CD4-positive, alpha-beta memory T cell (primary cell): ENCODE data around the gene PEX11B. TPM values are rescaled to one million over a fixed set of nuclear protein-coding genes. Genes with fewer than 3 reads are reported as not detected.
"Not testable (repeated sequence)": the region's sequence is repeated elsewhere in the genome, so short reads cannot be mapped to it uniquely, and the experiment has no call there.

ENCODE experiments used
- CTCF ChIA-PET: fragments of 350-600 bp; sonication (Branson Sonifier 250); formaldehyde crosslinking; loops from one replicate; lab custom pipeline; 2021; ENCODE audit warnings: inconsistent platforms; ENCODE audit not compliant: partially characterized antibody; lab: Charles Lee
- POLR2A ChIA-PET: fragments of 350-600 bp; sonication (Branson Sonifier 250); formaldehyde crosslinking; loops from one replicate; lab custom pipeline; 2021; ENCODE audit not compliant: partially characterized antibody; lab: Charles Lee
- DNase-seq, 5 donors: peaks; one replicate each; pipeline versions ENCODE4 v3.0.0 to v3.0.0-alpha.2; 2020 to 2022; ENCODE audit warnings: mixed read lengths in 1 of 5
- H3K27ac ChIP-seq: one replicate; pipeline ENCODE4 v1.7.0; 2013; ENCODE audit warnings: low read depth, low read length
- H3K27me3 ChIP-seq: 2 replicates; pipeline ENCODE4 v1.7.0; 2013; ENCODE audit warnings: mild to moderate bottlenecking, low read length, moderate library complexity; ENCODE audit not compliant: insufficient read depth
- H3K36me3 ChIP-seq: 2 replicates; pipeline ENCODE4 v1.7.0; 2013; ENCODE audit warnings: mild to moderate bottlenecking, low read length, moderate library complexity; ENCODE audit not compliant: insufficient read depth
- H3K4me1 ChIP-seq: 2 replicates; pipeline ENCODE4 v1.7.0; 2013; ENCODE audit warnings: mild to moderate bottlenecking, low read length, moderate library complexity; ENCODE audit not compliant: insufficient read depth
- H3K4me3 ChIP-seq, 2 donors: one replicate each; pipeline ENCODE4 v1.7.0; 2013; ENCODE audit warnings: low read length in 2 of 2, mild to moderate bottlenecking in 1 of 2
- H3K9me3 ChIP-seq, 2 donors: one replicate each; pipeline ENCODE4 v1.7.0; 2013; ENCODE audit warnings: low read length in 2 of 2, control low read depth in 1 of 2; ENCODE audit not compliant: control insufficient read depth in 1 of 2
- H3K27ac Mint-ChIP-seq, 7 donors: one replicate each; pipeline ENCODE4 v1.8.0; 2020 to 2021; ENCODE audit warnings: mixed read lengths in 7 of 7, mild to moderate bottlenecking in 6 of 7, inconsistent platforms in 3 of 7, moderate library complexity in 3 of 7
- H3K27me3 Mint-ChIP-seq, 2 donors: one replicate each; pipeline ENCODE4 v1.8.0; 2020 to 2021; ENCODE audit warnings: mixed read lengths in 2 of 2
- H3K36me3 Mint-ChIP-seq, 2 donors: one replicate each; pipeline ENCODE4 v1.8.0; 2020 to 2021; ENCODE audit warnings: mixed read lengths in 2 of 2, inconsistent platforms in 1 of 2, mild to moderate bottlenecking in 1 of 2
- H3K4me1 Mint-ChIP-seq, 4 donors: one replicate each; pipeline ENCODE4 v1.8.0; 2020 to 2021; ENCODE audit warnings: mixed read lengths in 4 of 4, mild to moderate bottlenecking in 1 of 4
- H3K4me3 Mint-ChIP-seq, 8 donors: one replicate each; pipeline ENCODE4 v1.8.0; 2020 to 2021; ENCODE audit warnings: mixed read lengths in 8 of 8, mild to moderate bottlenecking in 7 of 8, moderate library complexity in 6 of 8, inconsistent platforms in 3 of 8
- H3K9me3 Mint-ChIP-seq, 8 donors: one replicate each; pipeline ENCODE4 v1.8.0; 2020 to 2021; ENCODE audit warnings: mixed read lengths in 8 of 8, mild to moderate bottlenecking in 5 of 8, inconsistent platforms in 3 of 8, moderate library complexity in 1 of 8
- intact Hi-C: fragments of 100-400 bp; cut with micrococcal nuclease; formaldehyde crosslinking; loops from one replicate; pipeline ENCODE4 v1.15.1; 2023
- polyA plus RNA-seq, 2 donors: library from polyadenylated mRNA; unstranded; fragments of 300-500 nt; fragmentation: Illumina TruSeq; gene quantifications; one replicate each; pipeline ENCODE4 v1.2.3, GENCODE V29; 2021
- total RNA-seq, 2 experiments: library from RNA; stranded (reverse); gene quantifications; one replicate each; pipeline ENCODE4 v1.2.3, GENCODE V29; 2021

Gene PEX11B
- total and polyA plus RNA-seq, 4 experiments from 2014 or later = 34.7 to 55.3 (median 46.6) TPM

GRCh38 chr1:145944532-145944931 lies 26.0 kb upstream of the PEX11B start:
- H3K36me3 ChIP-seq = peaks cover 34% of the 10 kb centered on the region
- H3K27me3 ChIP-seq = no peaks in the 10 kb centered on the region
- H3K9me3 ChIP-seq = no peaks in the 10 kb centered on the region
- ChIA-PET POLR2A (interaction anchor here (2.1 to 2.7 kb wide), 2 partner anchors 17 to 26 kb away, joined by 6 to 13 read pairs; partner anchors contain the start of genes PEX11B and RBM8A), CTCF (interaction anchor here (0.7 to 1.6 kb wide), 3 partner anchors 17 to 99 kb away, joined by 3 to 5 read pairs (median 3); partner anchors contain the start of genes NUDT17 and RBM8A)
- Mint-ChIP-seq H3K27ac (peak overlapping the region in 4 of 7 donors; percentile 3 to 42 (median 9)), H3K4me1 (peaks cover 15 to 33% (median 17%) of the 10 kb centered on the region in 4 donors), H3K9me3 (no peaks in the 10 kb centered on the region), H3K36me3 (peaks cover 30 to 64% of the 10 kb centered on the region in 2 donors), H3K4me3 (no peak overlapping the region), H3K27me3 (no peaks in the 10 kb centered on the region)
- intact Hi-C loops = no loop called here
- H3K4me1 ChIP-seq = peaks cover 16% of the 10 kb centered on the region
- no peak for DNase-seq
- no peak overlapping the region for H3K27ac ChIP-seq
- H3K4me3 ChIP-seq = no peak overlapping the region

DNA sequence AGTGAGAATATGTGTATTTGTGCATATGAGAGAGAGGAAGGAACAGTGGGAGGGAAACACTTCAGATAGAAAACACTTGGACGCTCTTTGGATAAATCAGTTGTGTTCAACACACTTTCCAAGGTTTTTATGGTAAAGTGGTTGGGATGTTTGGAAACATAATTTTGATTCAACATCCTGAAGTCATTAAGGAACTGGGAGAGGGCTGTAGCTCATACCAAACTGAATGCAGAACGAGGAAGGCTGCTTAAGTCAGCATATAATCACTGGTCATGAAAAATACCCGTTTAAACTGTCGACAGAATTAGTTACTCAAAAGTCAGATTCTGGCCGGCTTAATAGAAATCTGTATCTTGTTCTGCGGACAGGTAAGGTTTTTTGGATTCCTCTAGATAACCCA lies 24.4 kb upstream of the PEX11B start:
- POLR2A ChIA-PET = interaction anchor here (1.3 to 2.7 kb wide), 4 partner anchors 11 to 34 kb away, joined by 3 to 13 read pairs (median 4); partner anchors contain the start of gene RBM8A
- intact Hi-C loops = no loop called here
- Mint-ChIP-seq H3K4me3 (peak overlapping the region in 1 of 8 donors; percentile 63), H3K36me3 (peaks cover 25 to 59% of the 10 kb centered on the region in 2 donors), H3K4me1 (peaks cover 7 to 17% (median 8%) of the 10 kb centered on the region in 4 donors), H3K27me3 (no peaks in the 10 kb centered on the region), H3K9me3 (no peaks in the 10 kb centered on the region), H3K27ac (peak overlapping the region in 3 of 7 donors; percentile 41 to 80 (median 42))
- Histone ChIP-seq H3K27ac (no peak overlapping the region), H3K36me3 (peaks cover 34% of the 10 kb centered on the region), H3K9me3 (no peaks in the 10 kb centered on the region), H3K4me3 (no peak overlapping the region), H3K4me1 (peaks cover 2% of the 10 kb centered on the region), H3K27me3 (no peaks in the 10 kb centered on the region)
- no peak for DNase-seq
- CTCF ChIA-PET = interaction anchor here (1.9 kb wide), 1 partner anchor 34 kb away, joined by 5 read pairs; no protein-coding TSS in a partner anchor

GRCh38 chr1:145942405-145942804 lies 23.9 kb upstream of the PEX11B start:
- ChIA-PET CTCF (interaction anchor here (1.9 kb wide), 1 partner anchor 35 kb away, joined by 5 read pairs; no protein-coding TSS in a partner anchor), POLR2A (interaction anchor here (1.3 to 2.7 kb wide), 3 partner anchors 10 to 35 kb away, joined by 3 to 13 read pairs (median 5); partner anchors contain the start of gene RBM8A)
- H3K9me3 ChIP-seq = no peaks in the 10 kb centered on the region
- DNase-seq = no peak
- Mint-ChIP-seq H3K4me1 (peaks cover 6 to 17% (median 8%) of the 10 kb centered on the region in 4 donors), H3K27ac (peak overlapping the region in 3 of 7 donors; percentile 25 to 45 (median 42)), H3K27me3 (no peaks in the 10 kb centered on the region), H3K9me3 (no peaks in the 10 kb centered on the region), H3K4me3 (no peak overlapping the region), H3K36me3 (peaks cover 25 to 62% of the 10 kb centered on the region in 2 donors)
- H3K27me3 ChIP-seq = no peaks in the 10 kb centered on the region
- H3K4me1 ChIP-seq = no peaks in the 10 kb centered on the region
- no peak overlapping the region for H3K27ac ChIP-seq
- intact Hi-C loops = no loop called here
- H3K36me3 ChIP-seq = peaks cover 33% of the 10 kb centered on the region
- H3K4me3 ChIP-seq = no peak overlapping the region

GRCh38 chr1:145937436-145937835 lies 18.9 kb upstream of the PEX11B start:
- ChIA-PET POLR2A (interaction anchor here (1.6 to 2.0 kb wide), 3 partner anchors 10 to 18 kb away, joined by 5 to 16 read pairs (median 9); partner anchors contain the start of genes PEX11B and RBM8A), CTCF (interaction anchor here (1.6 kb wide), 1 partner anchor 92 kb away, joined by 3 read pairs; the partner anchor contains the start of gene NUDT17)
- intact Hi-C loops = no loop called here
- DNase-seq = no peak
- H3K36me3 Mint-ChIP-seq = peaks cover 32 to 53% of the 10 kb centered on the region in 2 donors
- H3K4me1 Mint-ChIP-seq = peaks cover 10 to 20% (median 13%) of the 10 kb centered on the region in 4 donors
- H3K27me3 Mint-ChIP-seq = no peaks in the 10 kb centered on the region
- no peak overlapping the region for H3K4me3 Mint-ChIP-seq
- no peaks in the 10 kb centered on the region for H3K9me3 Mint-ChIP-seq
- H3K27ac ChIP-seq = no peak overlapping the region
- H3K4me3 ChIP-seq = no peak overlapping the region
- H3K36me3 ChIP-seq = peaks cover 26% of the 10 kb centered on the region
- H3K27ac Mint-ChIP-seq = peak overlapping the region in 1 of 7 donors; percentile 70
- H3K9me3 ChIP-seq = no peaks in the 10 kb centered on the region
- H3K4me1 ChIP-seq = peaks cover 16% of the 10 kb centered on the region
- H3K27me3 ChIP-seq = no peaks in the 10 kb centered on the region

DNA sequence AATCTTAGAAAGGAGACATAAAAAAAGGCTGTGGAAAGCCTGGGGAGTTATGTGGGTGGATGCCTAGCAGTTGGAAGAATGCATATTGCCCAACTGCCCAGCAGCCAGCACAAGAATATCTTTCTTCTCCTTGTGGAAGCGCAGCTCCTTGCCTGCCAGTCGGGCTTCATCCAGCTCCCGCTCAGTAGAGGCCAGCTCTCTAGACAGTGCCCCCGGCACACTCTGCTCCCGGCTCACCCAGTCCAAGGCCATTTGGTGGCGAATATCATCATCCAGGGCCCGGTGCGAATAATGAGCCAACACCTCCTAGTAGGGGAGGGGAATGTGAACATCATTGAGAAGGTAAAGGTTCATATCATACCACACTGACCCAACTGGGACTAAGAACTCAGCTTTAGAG lies 17.7 kb upstream of the PEX11B start:
- no peaks in the 10 kb centered on the region for H3K9me3 Mint-ChIP-seq
- ChIA-PET POLR2A (interaction anchor here (1.9 to 2.0 kb wide), 3 partner anchors 9 to 22 kb away, joined by 5 to 16 read pairs (median 8); partner anchors contain the start of genes LIX1L, PEX11B and RBM8A), CTCF (interaction anchor here (0.8 to 1.6 kb wide), 2 partner anchors 91 to 96 kb away, joined by 3 read pairs; partner anchors contain the start of gene NUDT17)
- intact Hi-C loops = no loop called here
- H3K27ac Mint-ChIP-seq = peak overlapping the region in 2 of 7 donors; percentile 31 to 61
- H3K27ac ChIP-seq = no peak overlapping the region
- no peak overlapping the region for H3K4me3 Mint-ChIP-seq
- no peaks in the 10 kb centered on the region for H3K9me3 ChIP-seq
- no peak for DNase-seq
- no peaks in the 10 kb centered on the region for H3K27me3 Mint-ChIP-seq
- no peak overlapping the region for H3K4me3 ChIP-seq
- peaks cover 24% of the 10 kb centered on the region for H3K4me1 ChIP-seq
- H3K36me3 ChIP-seq = peaks cover 17% of the 10 kb centered on the region
- H3K36me3 Mint-ChIP-seq = peaks cover 22 to 47% of the 10 kb centered on the region in 2 donors
- H3K4me1 Mint-ChIP-seq = peaks cover 16 to 30% (median 22%) of the 10 kb centered on the region in 4 donors
- H3K27me3 ChIP-seq = no peaks in the 10 kb centered on the region

GRCh38 chr1:145935708-145936107 lies 17.2 kb upstream of the PEX11B start:
- H3K27ac Mint-ChIP-seq = peak overlapping the region in 4 of 7 donors; percentile 27 to 64 (median 49)
- intact Hi-C loops = no loop called here
- peaks cover 22 to 44% of the 10 kb centered on the region in 2 donors for H3K36me3 Mint-ChIP-seq
- Histone ChIP-seq H3K4me1 (peaks cover 24% of the 10 kb centered on the region), H3K27ac (no peak overlapping the region), H3K4me3 (no peak overlapping the region), H3K27me3 (no peaks in the 10 kb centered on the region), H3K9me3 (no peaks in the 10 kb centered on the region), H3K36me3 (peaks cover 17% of the 10 kb centered on the region)
- ChIA-PET POLR2A (interaction anchor here (1.9 to 2.0 kb wide), 2 partner anchors 8 to 23 kb away, joined by 8 to 16 read pairs; partner anchors contain the start of genes LIX1L and RBM8A), CTCF (no interaction called here)
- H3K4me1 Mint-ChIP-seq = peaks cover 16 to 33% (median 26%) of the 10 kb centered on the region in 4 donors
- no peaks in the 10 kb centered on the region for H3K27me3 Mint-ChIP-seq
- no peak overlapping the region for H3K4me3 Mint-ChIP-seq
- DNase-seq = no peak
- H3K9me3 Mint-ChIP-seq = no peaks in the 10 kb centered on the region

DNA sequence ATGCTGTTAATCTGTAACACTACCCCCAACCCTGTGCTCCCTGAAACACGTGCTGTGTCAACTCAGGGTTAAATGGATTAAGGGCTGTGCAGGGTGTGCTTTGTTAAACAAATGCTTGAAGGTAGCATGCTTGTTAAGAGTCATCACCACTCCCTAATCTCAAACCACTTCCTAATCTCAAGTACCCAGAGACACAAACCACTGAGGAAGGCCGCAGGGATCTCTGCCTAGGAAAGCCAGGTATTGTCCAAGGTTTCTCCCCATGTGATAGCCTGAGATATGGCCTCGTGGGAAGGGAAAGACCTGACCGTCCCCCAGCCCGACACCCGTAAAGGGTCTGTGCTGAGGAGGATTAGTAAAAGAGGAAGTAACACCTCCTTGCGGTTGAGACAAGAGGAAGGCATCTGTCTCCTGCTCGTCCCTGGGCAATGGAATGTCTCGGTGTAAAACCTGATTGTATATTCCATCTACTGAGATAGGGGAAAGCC lies 14.0 kb upstream of the PEX11B start:
- Mint-ChIP-seq H3K36me3 (peaks cover 22 to 34% of the 10 kb centered on the region in 2 donors), H3K4me1 (peaks cover 19 to 43% (median 30%) of the 10 kb centered on the region in 4 donors), H3K4me3 (peak overlapping the region in 7 of 8 donors; percentile 56 to 79 (median 76)), H3K27ac (peak overlapping the region; percentile 87 to 96 (median 93))
- ChIA-PET CTCF (interaction anchor here (1.3 to 3.2 kb wide), 3 partner anchors 25 to 46 kb away, joined by 4 to 14 read pairs (median 5); partner anchors contain the start of gene LIX1L), POLR2A (interaction anchor here (1.0 to 8.6 kb wide), 5 partner anchors 14 to 87 kb away, joined by 3 to 444 read pairs (median 4); partner anchors contain the start of genes ANKRD34A, LIX1L, NUDT17 and PEX11B)
- Histone ChIP-seq H3K4me1 (peaks cover 34% of the 10 kb centered on the region), H3K36me3 (peaks cover 17% of the 10 kb centered on the region), H3K27ac (peak overlapping the region; percentile 47)
- H3K27me3 Mint-ChIP-seq, H3K4me3 ChIP-seq, intact Hi-C loops, H3K9me3 ChIP-seq, H3K27me3 ChIP-seq, H3K9me3 Mint-ChIP-seq: not testable (repeated sequence)
- peak; percentile 39 to 66 (median 55) for DNase-seq
